ENCODE measurements around the gene THBS1. TPM values are rescaled to one million over a fixed set of nuclear protein-coding genes. Genes with fewer than 3 reads are reported as not detected.

Gene THBS1
- total and polyA plus RNA-seq, 12 donors, result 21.9 to 709 (median 271) TPM

- no peak overlapping the region for H3K4me3 ChIP-seq
- intact Hi-C loops (cut with DNase I), result loop anchor here in 1 of 2 donors (5.0 to 10.0 kb wide), 2 partner anchors 275 to 403 kb away; no protein-coding TSS in a partner anchor
- no peaks in the 10 kb centered on the region for H3K27me3 ChIP-seq
- peaks cover 0 to 84% of the 10 kb centered on the region in 2 donors for H3K36me3 ChIP-seq (replicated peaks in 1 of 2)
- no peaks in the 10 kb centered on the region for H3K9me3 ChIP-seq (replicated peaks in 1 of 3)
- no peaks in the 10 kb centered on the region for H3K4me1 ChIP-seq (replicated peaks in 1 of 2)
- DNase-seq, result no peak
- TF ChIP-seq POLR2A (IDR thresholded peaks at IDR 0.05), result peak in 1 of 2 donors; percentile 20
- TF ChIP-seq CTCF (IDR thresholded peaks at IDR 0.05), result no peak
- H3K27ac ChIP-seq, result no peak overlapping the region
- WGBS, 4 donors, result 83 to 93% (median 89%) methylated on average over 11 to 13 of the region's 13 CpGs
Measured at GRCh38 chr15:39589815-39590644, 9.2 kb downstream of the THBS1 start.

GRCh38 chr15:39591141-39591895, 10.4 kb downstream of the THBS1 start:
- Histone ChIP-seq H3K9me3 (replicated peaks in 1 of 3) (no peaks in the 10 kb centered on the region), H3K4me3 (no peak overlapping the region), H3K27ac (no peak overlapping the region), H3K36me3 (replicated peaks in 1 of 2) (peaks cover 0 to 85% of the 10 kb centered on the region in 2 donors), H3K4me1 (replicated peaks in 1 of 2) (no peaks in the 10 kb centered on the region), H3K27me3 (no peaks in the 10 kb centered on the region)
- TF ChIP-seq POLR2A (IDR thresholded peaks at IDR 0.05) (peak in 1 of 2 donors; percentile 52), CTCF (IDR thresholded peaks at IDR 0.05) (no peak)
- DNase-seq, result no peak
- 82 to 86% (median 84%) methylated on average over 11 of the region's 11 CpGs for WGBS, 4 donors
- intact Hi-C loops (cut with DNase I), result no loop called here

GRCh38 chr15:39591896-39592315, 11.0 kb downstream of the THBS1 start:
- no peak overlapping the region for H3K4me3 ChIP-seq
- no peaks in the 10 kb centered on the region for H3K4me1 ChIP-seq (replicated peaks in 1 of 2)
- no peaks in the 10 kb centered on the region for H3K27me3 ChIP-seq
- TF ChIP-seq CTCF (IDR thresholded peaks at IDR 0.05) (no peak), POLR2A (IDR thresholded peaks at IDR 0.05) (no peak)
- DNase-seq, result no peak
- WGBS, 4 donors, result 77 to 86% (median 82%) methylated on average over 2 of the region's 2 CpGs
- no peaks in the 10 kb centered on the region for H3K9me3 ChIP-seq (replicated peaks in 1 of 3)
- intact Hi-C loops (cut with DNase I), result no loop called here
- H3K27ac ChIP-seq, result no peak overlapping the region
- H3K36me3 ChIP-seq (replicated peaks in 1 of 2), result peaks cover 0 to 79% of the 10 kb centered on the region in 2 donors

GRCh38 chr15:39592500-39592899, 11.6 kb downstream of the THBS1 start:
- no peak overlapping the region for H3K4me3 ChIP-seq
- H3K27me3 ChIP-seq, result no peaks in the 10 kb centered on the region
- peaks cover 0 to 73% of the 10 kb centered on the region in 2 donors for H3K36me3 ChIP-seq (replicated peaks in 1 of 2)
- H3K4me1 ChIP-seq (replicated peaks in 1 of 2), result no peaks in the 10 kb centered on the region
- H3K9me3 ChIP-seq (replicated peaks in 1 of 3), result no peaks in the 10 kb centered on the region
- WGBS, 4 donors, result 53 to 81% (median 57%) methylated on average over 5 to 6 of the region's 6 CpGs
- peak overlapping the region in 1 of 5 donors; percentile 0 for H3K27ac ChIP-seq
- intact Hi-C loops (cut with DNase I), result no loop called here
- no peak for TF ChIP-seq POLR2A (IDR thresholded peaks at IDR 0.05)
- no peak for TF ChIP-seq CTCF (IDR thresholded peaks at IDR 0.05)
- no peak for DNase-seq

Measured in adrenal gland (tissue), 12 donors.